ENCODE results near the gene SCAF8. TPM values are rescaled to one million over a fixed set of nuclear protein-coding genes. Genes with fewer than 3 reads are reported as not detected.

SCAF8 gene
- total and polyA plus RNA-seq, 2 of the 8 experiments (the other 6 are each of a cell fraction or from before 2014, with no cell fraction given), result 20.3 to 46.3 TPM

GRCh38 chr6:154754152-154754551 lies 20.9 kb downstream of the SCAF8 start:
- Histone ChIP-seq H2BK12ac (ENCODE audit: low read depth, low read length) (no peak overlapping the region), H2BK5ac (ENCODE audit: low read depth, low read length) (no peak overlapping the region), H2AK5ac (ENCODE audit: low read depth, low read length) (no peak overlapping the region), H2BK20ac (ENCODE audit: low read length) (no peak overlapping the region), H3K36me3 (ENCODE audit: control insufficient read depth in 2 of 4, insufficient read depth in 4 of 4, low read length in 3 of 4) (no peaks in the 10 kb centered on the region), H4K91ac (replicated peaks; ENCODE audit: insufficient read length, low read length) (no peak overlapping the region), H2AFZ (ENCODE audit: low read length) (no peak overlapping the region), H3K56ac (replicated peaks; ENCODE audit: insufficient read length, low read depth, low read length) (no peak overlapping the region), H3K4me2 (ENCODE audit: insufficient read depth in 1 of 2, low read depth in 2 of 2, low read length in 2 of 2) (no peak overlapping the region), H3K23me2 (ENCODE audit: low read depth, low read length) (no peaks in the 10 kb centered on the region), H4K5ac (ENCODE audit: insufficient read length, low read depth, low read length) (no peak overlapping the region), H3K27me3 (replicated peaks in 1 of 4; ENCODE audit: control insufficient read depth in 3 of 4, extremely low read depth in 1 of 4, insufficient read depth in 3 of 4, low read length in 3 of 4) (no peaks in the 10 kb centered on the region), H3K14ac (ENCODE audit: insufficient read length) (no peak overlapping the region), H4K20me1 (replicated peaks in 1 of 2; ENCODE audit: control insufficient read depth in 1 of 2, insufficient read depth in 2 of 2, low read length in 2 of 2) (peaks cover 15 to 25% of the 10 kb centered on the region in 2 experiments), H3K79me2 (ENCODE audit: control insufficient read depth in 1 of 2, insufficient read depth in 2 of 2, low read length in 2 of 2) (peaks cover 32 to 99% of the 10 kb centered on the region in 2 experiments), H3K79me1 (ENCODE audit: low read depth, low read length) (peaks cover 6% of the 10 kb centered on the region), H3K23ac (ENCODE audit: insufficient read length) (no peak overlapping the region), H2BK15ac (ENCODE audit: low read length) (no peak overlapping the region), H3K4me3 (ENCODE audit: extremely low read depth in 1 of 4, insufficient read depth in 2 of 4, low read depth in 3 of 4, low read length in 4 of 4) (no peak overlapping the region), H3K27ac (ENCODE audit: low read depth, low read length) (no peak overlapping the region), H3K18ac (ENCODE audit: extremely low read depth, low read length) (no peak overlapping the region), H3K9ac (replicated peaks in 1 of 4; ENCODE audit: extremely low read depth in 1 of 4, low read depth in 3 of 4, low read length in 3 of 4) (no peak overlapping the region), H3K4me1 (replicated peaks in 1 of 4; ENCODE audit: control insufficient read depth in 3 of 4, insufficient read depth in 4 of 4, low read length in 3 of 4) (peaks cover 0 to 5% (median 2%) of the 10 kb centered on the region in 4 experiments; a peak in 3 of 7 replicates), H2BK120ac (replicated peaks; ENCODE audit: low read depth, low read length) (no peak overlapping the region), H3K4ac (replicated peaks; ENCODE audit: insufficient read length, low read depth, low read length) (no peak overlapping the region), H4K8ac (ENCODE audit: extremely low read depth, insufficient read depth, low read length) (no peak overlapping the region), H3K9me3 (ENCODE audit: insufficient read depth in 2 of 2, low read depth in 1 of 2, low read length in 1 of 2) (no peaks in the 10 kb centered on the region)
- no peak for TF ChIP-seq CTBP2 (IDR thresholded peaks at IDR 0.05; ENCODE audit: borderline replicate concordance, insufficient read depth, insufficient read length, low read length)
- no peak for TF ChIP-seq GTF2F1 (IDR thresholded peaks at IDR 0.05; ENCODE audit: borderline replicate concordance, low read depth, low read length)
- no peak for TF ChIP-seq BACH1 (IDR thresholded peaks at IDR 0.05; ENCODE audit: low read length)
- no peak for TF ChIP-seq BCL11A (IDR thresholded peaks at IDR 0.05; ENCODE audit: low read depth in 2 of 2, low read length in 2 of 2)
- TF ChIP-seq, protein P1, sequence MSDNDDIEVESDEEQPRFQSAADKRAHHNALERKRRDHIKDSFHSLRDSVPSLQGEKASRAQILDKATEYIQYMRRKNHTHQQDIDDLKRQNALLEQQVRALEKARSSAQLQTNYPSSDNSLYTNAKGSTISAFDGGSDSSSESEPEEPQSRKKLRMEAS (IDR thresholded peaks at IDR 0.05), result no peak
- no peak for TF ChIP-seq RFX5 (IDR thresholded peaks at IDR 0.05; ENCODE audit: borderline replicate concordance, low read depth, low read length)
- TF ChIP-seq SRF (IDR thresholded peaks at IDR 0.05; ENCODE audit: low read depth, low read length), result no peak
- DNase-seq (ENCODE audit: low read depth in 1 of 2, low spot score in 2 of 2) (no peak), FAIRE-seq (no peak)
- CTCF ChIA-PET (ENCODE audit: partially characterized antibody), result no interaction called here
- POLR2A ChIA-PET (ENCODE audit: partially characterized antibody), result interaction anchor here (1.3 to 1.6 kb wide), 4 partner anchors 9 to 20 kb away, joined by 3 to 5 read pairs (median 4); no protein-coding TSS in a partner anchor
- whole genome bisulfite sequencing, 2 experiments (ENCODE audit: extremely low coverage in 1 of 2, insufficient coverage in 1 of 2, insufficient read length in 1 of 2, insufficient replicate concordance in 2 of 2, low coverage in 1 of 2, low lambda C conversion rate in 2 of 2, missing lambda C conversion rate in 1 of 2), result 93% methylated on average over 4 of the region's 4 CpGs; no CpG with 5 or more reads in 1 of the 2 experiments
